IgD-negative memory B cell (primary cell): ENCODE measurements around the gene B4GALT7. TPM values are rescaled to one million over a fixed set of nuclear protein-coding genes. Genes with fewer than 3 reads are reported as not detected.
"Not testable (repeated sequence)": the region's sequence is repeated elsewhere in the genome, so short reads cannot be mapped to it uniquely, and the experiment has no call there.

ENCODE experiments used
- H3K27ac Mint-ChIP-seq, 3 donors: one replicate each; pipeline ENCODE4 v1.8.0; 2020 to 2022; ENCODE audit warnings: mild to moderate bottlenecking in 3 of 3, mixed read lengths in 3 of 3, moderate library complexity in 1 of 3
- H3K27me3 Mint-ChIP-seq: one replicate; pipeline ENCODE4 v1.8.0; 2021; ENCODE audit warnings: mixed read lengths
- H3K36me3 Mint-ChIP-seq: one replicate; pipeline ENCODE4 v1.8.0; 2020; ENCODE audit warnings: mild to moderate bottlenecking, mixed read lengths
- H3K4me1 Mint-ChIP-seq, 3 donors: one replicate each; pipeline ENCODE4 v1.8.0; 2020 to 2022; ENCODE audit warnings: mixed read lengths in 3 of 3, mild to moderate bottlenecking in 1 of 3
- H3K4me3 Mint-ChIP-seq, 4 donors: one replicate each; pipeline ENCODE4 v1.8.0; 2020 to 2022; ENCODE audit warnings: mild to moderate bottlenecking in 4 of 4, mixed read lengths in 4 of 4, moderate library complexity in 3 of 4
- H3K9me3 Mint-ChIP-seq, 3 donors: one replicate each; pipeline ENCODE4 v1.8.0; 2020 to 2021; ENCODE audit warnings: mixed read lengths in 3 of 3, mild to moderate bottlenecking in 1 of 3
- polyA plus RNA-seq: library from polyadenylated mRNA; unstranded; fragments of 300-500 nt; fragmentation: Illumina TruSeq; gene quantifications from one replicate; pipeline ENCODE4 v1.2.3, GENCODE V29; 2021

The B4GALT7 gene
- polyA plus RNA-seq, 1 donor from 2014 or later, result 26.4 TPM

GRCh38 chr5:177609076-177610059 lies 9.4 kb downstream of the B4GALT7 start:
- H3K27ac Mint-ChIP-seq, result no peak overlapping the region
- H3K9me3 Mint-ChIP-seq, result no peaks in the 10 kb centered on the region
- H3K27me3 Mint-ChIP-seq, result no peaks in the 10 kb centered on the region
- no peak overlapping the region for H3K4me3 Mint-ChIP-seq
- H3K4me1 Mint-ChIP-seq, result peaks cover 6 to 11% (median 7%) of the 10 kb centered on the region in 3 donors
- H3K36me3 Mint-ChIP-seq, result peaks cover 4% of the 10 kb centered on the region

GRCh38 chr5:177610131-177610769 lies 10.3 kb downstream of the B4GALT7 start:
- H3K27me3 Mint-ChIP-seq, result no peaks in the 10 kb centered on the region
- H3K36me3 Mint-ChIP-seq, result peaks cover 4% of the 10 kb centered on the region
- H3K27ac Mint-ChIP-seq, result peak overlapping the region in 2 of 3 donors; percentile 63 to 73
- H3K9me3 Mint-ChIP-seq, result no peaks in the 10 kb centered on the region
- H3K4me1 Mint-ChIP-seq, result peaks cover 6 to 11% (median 6%) of the 10 kb centered on the region in 3 donors
- no peak overlapping the region for H3K4me3 Mint-ChIP-seq

GRCh38 chr5:177610770-177611445 lies 11.0 kb downstream of the B4GALT7 start:
- H3K4me3 Mint-ChIP-seq, result no peak overlapping the region
- peaks cover 4 to 11% (median 6%) of the 10 kb centered on the region in 3 donors for H3K4me1 Mint-ChIP-seq
- peaks cover 1% of the 10 kb centered on the region for H3K36me3 Mint-ChIP-seq
- no peaks in the 10 kb centered on the region for H3K27me3 Mint-ChIP-seq
- H3K9me3 Mint-ChIP-seq, result no peaks in the 10 kb centered on the region
- peak overlapping the region in 1 of 3 donors; percentile 73 for H3K27ac Mint-ChIP-seq

GRCh38 chr5:177611446-177612214 lies 11.7 kb downstream of the B4GALT7 start:
- H3K27ac Mint-ChIP-seq, result peak overlapping the region in 1 of 3 donors; percentile 19
- H3K36me3 Mint-ChIP-seq, result no peaks in the 10 kb centered on the region
- H3K4me1 Mint-ChIP-seq, result peaks cover 3 to 8% (median 4%) of the 10 kb centered on the region in 3 donors
- no peaks in the 10 kb centered on the region for H3K9me3 Mint-ChIP-seq
- H3K27me3 Mint-ChIP-seq, result no peaks in the 10 kb centered on the region
- no peak overlapping the region for H3K4me3 Mint-ChIP-seq

GRCh38 chr5:177612215-177612673 lies 12.3 kb downstream of the B4GALT7 start:
- Mint-ChIP-seq H3K27me3 (no peaks in the 10 kb centered on the region), H3K4me1 (peaks cover 0 to 4% (median 1%) of the 10 kb centered on the region in 3 donors), H3K36me3 (no peaks in the 10 kb centered on the region), H3K27ac (peak overlapping the region in 2 of 3 donors; percentile 14), H3K4me3 (no peak overlapping the region), H3K9me3 (no peaks in the 10 kb centered on the region)

- Mint-ChIP-seq H3K4me3 (no peak overlapping the region), H3K9me3 (no peaks in the 10 kb centered on the region), H3K4me1 (peaks cover 0 to 5% (median 0%) of the 10 kb centered on the region in 3 donors), H3K27ac (no peak overlapping the region), H3K27me3 (no peaks in the 10 kb centered on the region), H3K36me3 (peaks cover 12% of the 10 kb centered on the region)
These were observed 20.6 kb downstream of the B4GALT7 start for GRCh38 chr5:177620560-177620959.

GRCh38 chr5:177624172-177624571 lies 24.2 kb downstream of the B4GALT7 start:
- not testable (repeated sequence) for H3K4me1 Mint-ChIP-seq, H3K36me3 Mint-ChIP-seq, H3K9me3 Mint-ChIP-seq, H3K4me3 Mint-ChIP-seq, H3K27me3 Mint-ChIP-seq
- H3K27ac Mint-ChIP-seq, result peak overlapping the region in 1 of 3 donors; percentile 91

- not testable (repeated sequence) for H3K9me3 Mint-ChIP-seq, H3K4me1 Mint-ChIP-seq, H3K27ac Mint-ChIP-seq, H3K27me3 Mint-ChIP-seq, H3K4me3 Mint-ChIP-seq, H3K36me3 Mint-ChIP-seq
These were observed 30.3 kb downstream of the B4GALT7 start for GRCh38 chr5:177630186-177630585.

GRCh38 chr5:177634912-177635311 lies 35.0 kb downstream of the B4GALT7 start:
- not testable (repeated sequence) for H3K9me3 Mint-ChIP-seq, H3K27me3 Mint-ChIP-seq, H3K4me1 Mint-ChIP-seq, H3K4me3 Mint-ChIP-seq, H3K36me3 Mint-ChIP-seq, H3K27ac Mint-ChIP-seq

GRCh38 chr5:177645462-177645861 lies 45.5 kb downstream of the B4GALT7 start:
- H3K4me1 Mint-ChIP-seq, H3K27me3 Mint-ChIP-seq, H3K27ac Mint-ChIP-seq, H3K4me3 Mint-ChIP-seq, H3K36me3 Mint-ChIP-seq, H3K9me3 Mint-ChIP-seq: not testable (repeated sequence)

GRCh38 chr5:177651235-177651634 lies 51.3 kb downstream of the B4GALT7 start:
- not testable (repeated sequence) for H3K36me3 Mint-ChIP-seq, H3K9me3 Mint-ChIP-seq, H3K27ac Mint-ChIP-seq, H3K27me3 Mint-ChIP-seq, H3K4me1 Mint-ChIP-seq, H3K4me3 Mint-ChIP-seq

- H3K4me1 Mint-ChIP-seq, result peaks cover 5 to 14% (median 5%) of the 10 kb centered on the region in 3 donors
- not testable (repeated sequence) for H3K27me3 Mint-ChIP-seq, H3K4me3 Mint-ChIP-seq, H3K9me3 Mint-ChIP-seq, H3K27ac Mint-ChIP-seq, H3K36me3 Mint-ChIP-seq
These were observed 57.9 kb downstream of the B4GALT7 start for GRCh38 chr5:177657846-177658245.

GRCh38 chr5:177658542-177658941 lies 58.6 kb downstream of the B4GALT7 start:
- H3K4me1 Mint-ChIP-seq, result peaks cover 5 to 14% (median 5%) of the 10 kb centered on the region in 3 donors
- not testable (repeated sequence) for H3K4me3 Mint-ChIP-seq, H3K27me3 Mint-ChIP-seq, H3K27ac Mint-ChIP-seq, H3K36me3 Mint-ChIP-seq, H3K9me3 Mint-ChIP-seq
